ENCODE measurements around the gene APLF. TPM values are rescaled to one million over a fixed set of nuclear protein-coding genes. Genes with fewer than 3 reads are reported as not detected.

APLF gene
- total RNA-seq, 4 donors from 2014 or later = 11.3 to 25.9 (median 17.1) TPM

DNA sequence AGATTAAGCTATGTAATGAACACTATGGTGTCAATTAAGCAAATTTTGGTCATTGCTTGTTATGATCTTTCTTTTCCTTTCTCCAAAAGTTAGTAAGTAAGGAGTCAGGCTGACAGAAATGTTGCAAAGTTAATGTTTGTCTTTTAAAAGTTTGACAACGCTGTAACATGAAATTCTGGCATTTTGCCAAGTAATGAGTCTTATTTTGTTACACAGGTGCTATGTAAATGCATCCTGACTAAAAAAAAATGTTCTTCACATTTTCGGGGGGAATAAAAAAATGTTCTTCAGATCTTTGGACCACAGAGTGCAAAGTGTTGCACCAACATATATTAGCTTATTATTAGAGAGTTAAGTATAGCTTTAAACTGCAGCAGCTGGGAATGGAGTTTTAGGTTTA, 121.2 kb downstream of the APLF start:
- Histone ChIP-seq H3K27ac (no peak overlapping the region), H3K4me3 (no peak overlapping the region), H3K27me3 (no peaks in the 10 kb centered on the region), H3K36me3 (no peaks in the 10 kb centered on the region), H3K4me1 (no peaks in the 10 kb centered on the region), H3K9me3 (no peaks in the 10 kb centered on the region)
- DNase-seq = no peak
- no peak for TF ChIP-seq POLR2A (IDR thresholded peaks at IDR 0.05)
- TF ChIP-seq, protein P1, sequence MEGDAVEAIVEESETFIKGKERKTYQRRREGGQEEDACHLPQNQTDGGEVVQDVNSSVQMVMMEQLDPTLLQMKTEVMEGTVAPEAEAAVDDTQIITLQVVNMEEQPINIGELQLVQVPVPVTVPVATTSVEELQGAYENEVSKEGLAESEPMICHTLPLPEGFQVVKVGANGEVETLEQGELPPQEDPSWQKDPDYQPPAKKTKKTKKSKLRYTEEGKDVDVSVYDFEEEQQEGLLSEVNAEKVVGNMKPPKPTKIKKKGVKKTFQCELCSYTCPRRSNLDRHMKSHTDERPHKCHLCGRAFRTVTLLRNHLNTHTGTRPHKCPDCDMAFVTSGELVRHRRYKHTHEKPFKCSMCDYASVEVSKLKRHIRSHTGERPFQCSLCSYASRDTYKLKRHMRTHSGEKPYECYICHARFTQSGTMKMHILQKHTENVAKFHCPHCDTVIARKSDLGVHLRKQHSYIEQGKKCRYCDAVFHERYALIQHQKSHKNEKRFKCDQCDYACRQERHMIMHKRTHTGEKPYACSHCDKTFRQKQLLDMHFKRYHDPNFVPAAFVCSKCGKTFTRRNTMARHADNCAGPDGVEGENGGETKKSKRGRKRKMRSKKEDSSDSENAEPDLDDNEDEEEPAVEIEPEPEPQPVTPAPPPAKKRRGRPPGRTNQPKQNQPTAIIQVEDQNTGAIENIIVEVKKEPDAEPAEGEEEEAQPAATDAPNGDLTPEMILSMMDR (IDR thresholded peaks at IDR 0.05) = no peak
- intact Hi-C loops (cut with DNase I; ENCODE audit: low total_unique reads) = no loop called here

DNA sequence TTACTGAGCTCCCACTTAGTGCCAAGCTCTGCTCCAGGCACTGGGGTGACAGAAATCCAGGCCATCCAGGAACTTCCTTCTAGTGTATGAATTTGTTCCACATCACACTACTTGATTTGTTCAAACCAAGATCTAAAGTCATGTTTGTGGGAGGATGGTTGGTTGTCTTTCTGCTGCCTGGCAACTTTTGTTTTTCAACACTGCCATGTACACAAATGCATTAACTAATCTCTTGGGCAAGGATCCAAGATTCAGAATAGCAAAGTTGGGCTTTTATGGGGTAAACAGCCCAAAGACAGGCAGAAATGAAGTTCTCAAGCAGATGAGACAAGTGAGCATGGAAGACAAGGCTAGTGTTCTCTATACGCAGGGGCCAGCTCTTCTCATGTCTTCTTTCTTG, 122.6 kb downstream of the APLF start:
- H3K4me3 ChIP-seq = no peak overlapping the region
- DNase-seq = no peak
- intact Hi-C loops (cut with DNase I; ENCODE audit: low total_unique reads) = no loop called here
- TF ChIP-seq, protein P1 (IDR thresholded peaks at IDR 0.05) = no peak
- TF ChIP-seq POLR2A (IDR thresholded peaks at IDR 0.05) = no peak
- no peak overlapping the region for H3K27ac ChIP-seq
- H3K27me3 ChIP-seq = no peaks in the 10 kb centered on the region
- no peaks in the 10 kb centered on the region for H3K9me3 ChIP-seq
- no peaks in the 10 kb centered on the region for H3K4me1 ChIP-seq
- no peaks in the 10 kb centered on the region for H3K36me3 ChIP-seq

DNA sequence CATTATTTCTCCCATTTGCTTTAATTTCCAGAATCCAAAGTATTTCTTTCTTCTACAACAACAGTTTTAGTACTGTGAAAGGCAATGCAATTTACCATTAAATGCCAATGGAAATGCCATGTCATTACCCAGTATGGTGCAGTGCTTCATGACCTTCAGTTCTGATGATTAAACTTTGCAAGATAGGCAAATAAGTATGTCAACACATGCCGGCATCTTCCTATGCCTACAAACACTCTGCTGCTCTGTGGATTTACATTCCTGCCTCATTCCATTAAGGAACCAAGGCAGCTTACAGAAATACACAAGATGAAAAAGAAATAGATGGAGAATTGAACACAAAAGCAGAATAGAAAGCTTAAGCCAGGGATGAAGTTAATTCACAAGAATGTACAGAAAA, 123.3 kb downstream of the APLF start:
- intact Hi-C loops (cut with DNase I; ENCODE audit: low total_unique reads) = no loop called here
- H3K27me3 ChIP-seq = no peaks in the 10 kb centered on the region

DNA sequence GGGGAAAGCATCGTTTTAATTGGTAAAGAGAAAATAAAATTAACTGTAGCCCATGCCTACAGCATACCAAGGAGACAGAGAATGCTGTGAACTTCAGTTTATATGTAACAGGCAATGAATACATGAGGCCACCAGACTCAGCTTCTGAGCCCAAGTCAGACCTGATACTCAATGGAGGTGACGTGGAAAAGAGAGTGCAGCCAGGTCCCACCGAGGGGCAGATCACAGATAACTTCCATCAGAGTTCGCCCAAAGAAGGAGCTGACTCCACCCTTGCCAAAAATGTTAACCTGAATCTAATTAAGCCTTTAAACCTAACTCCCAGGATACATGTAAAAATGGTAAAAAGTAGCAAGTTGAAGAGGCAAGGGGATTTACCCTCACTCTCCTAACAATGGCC, 123.8 kb downstream of the APLF start:
- Histone ChIP-seq H3K4me3 (no peak overlapping the region), H3K9me3 (no peaks in the 10 kb centered on the region), H3K27ac (no peak overlapping the region), H3K27me3 (no peaks in the 10 kb centered on the region), H3K36me3 (no peaks in the 10 kb centered on the region), H3K4me1 (no peaks in the 10 kb centered on the region)
- intact Hi-C loops (cut with DNase I; ENCODE audit: low total_unique reads) = no loop called here
- no peak for DNase-seq
- TF ChIP-seq, protein P1 (IDR thresholded peaks at IDR 0.05) = no peak
- TF ChIP-seq POLR2A (IDR thresholded peaks at IDR 0.05) = no peak

More for the DNA sequence above, 123.3 kb downstream of the APLF start:
- DNase-seq = no peak
- TF ChIP-seq, protein P1 (IDR thresholded peaks at IDR 0.05) = no peak
- TF ChIP-seq POLR2A (IDR thresholded peaks at IDR 0.05) = no peak
- H3K36me3 ChIP-seq = no peaks in the 10 kb centered on the region
- no peaks in the 10 kb centered on the region for H3K4me1 ChIP-seq
- H3K4me3 ChIP-seq = no peak overlapping the region
- no peak overlapping the region for H3K27ac ChIP-seq
- H3K9me3 ChIP-seq = no peaks in the 10 kb centered on the region

DNA sequence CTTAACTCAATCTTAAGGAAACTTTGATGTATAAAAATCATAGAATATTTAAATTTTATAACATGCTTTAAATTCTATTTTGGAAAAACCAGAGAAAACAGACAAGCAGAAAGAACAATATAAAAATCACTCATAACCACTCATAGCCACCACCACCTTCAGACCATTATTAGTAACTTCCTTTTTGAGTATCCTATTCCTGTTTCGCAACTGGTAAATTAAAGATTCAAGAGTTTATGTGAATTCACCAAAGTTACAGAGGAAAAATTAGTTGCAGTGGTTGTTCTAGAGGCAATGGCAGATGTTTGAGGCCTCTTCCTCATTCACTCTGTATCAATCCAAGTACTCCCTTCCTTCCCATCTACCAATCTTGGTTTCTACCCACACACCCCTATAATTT, 126.7 kb downstream of the APLF start:
- Histone ChIP-seq H3K27ac (no peak overlapping the region), H3K36me3 (no peaks in the 10 kb centered on the region), H3K9me3 (no peaks in the 10 kb centered on the region), H3K27me3 (no peaks in the 10 kb centered on the region), H3K4me3 (no peak overlapping the region), H3K4me1 (no peaks in the 10 kb centered on the region)
- intact Hi-C loops (cut with DNase I; ENCODE audit: low total_unique reads) = no loop called here
- DNase-seq = no peak
- TF ChIP-seq, protein P1 (IDR thresholded peaks at IDR 0.05) = no peak
- TF ChIP-seq POLR2A (IDR thresholded peaks at IDR 0.05) = no peak
